Bone marrow (tissue), 2 donors: ENCODE measurements around the gene POC1A.

ENCODE experiments used
- DNase-seq, 2 donors: peaks; one replicate each; lab custom pipeline; 2025; lab: John Stamatoyannopoulos, UW

The POC1A gene

GRCh38 chr3:52063026-52063723, 91.0 kb downstream of the POC1A start:
- DNase-seq: no peak

DNA sequence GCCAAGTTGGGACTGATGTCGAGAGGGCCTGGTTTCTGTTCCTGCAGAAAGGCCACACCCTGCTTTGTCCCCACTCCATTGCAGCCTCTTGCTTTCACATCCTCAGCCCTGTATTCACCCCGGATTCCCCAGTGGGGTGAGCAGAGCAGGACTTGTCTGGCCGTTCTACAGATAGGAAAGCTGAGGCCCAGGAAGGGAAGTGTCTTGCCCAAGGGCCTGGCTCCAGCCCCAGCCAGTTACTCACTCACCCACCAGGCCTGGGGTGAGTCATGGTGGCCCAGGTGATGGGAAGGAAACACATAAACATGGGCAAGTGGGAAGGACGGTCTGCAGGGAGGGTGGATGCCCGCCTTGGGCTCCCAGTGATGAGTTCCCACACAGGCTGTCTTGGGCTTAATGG, 91.7 kb downstream of the POC1A start:
- peak in 1 of 2 donors; percentile 30 for DNase-seq

- no peak for DNase-seq
Measured at GRCh38 chr3:52061121-52061910, 92.9 kb downstream of the POC1A start.

DNA sequence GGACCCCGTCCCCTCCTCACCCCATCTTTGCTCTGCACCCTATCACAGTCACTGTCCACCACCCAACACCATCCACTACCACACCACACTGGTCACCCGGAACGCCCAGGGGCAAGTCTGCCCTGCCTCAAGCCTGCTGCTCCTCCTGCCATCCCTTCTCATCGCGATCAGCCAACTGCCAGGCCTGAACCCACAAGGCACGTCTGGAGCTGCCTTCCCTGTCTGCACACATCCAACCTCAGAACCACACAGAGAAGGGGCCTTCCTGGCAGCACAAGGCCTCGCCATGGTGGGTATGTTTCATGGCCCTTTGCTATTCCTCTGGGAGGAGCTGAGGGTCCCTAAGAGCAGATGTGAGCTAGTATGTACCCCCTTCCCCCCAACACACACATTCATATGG, 94.4 kb downstream of the POC1A start:
- no peak for DNase-seq

GRCh38 chr3:52057812-52058495, 96.3 kb downstream of the POC1A start:
- DNase-seq: no peak

- DNase-seq: peak; percentile 86 to 96
Measured at GRCh38 chr3:52056968-52057811, 97.0 kb downstream of the POC1A start.

GRCh38 chr3:52056521-52056967, 97.7 kb downstream of the POC1A start, which contains the start of gene DUSP7:
TSS of gene DUSP7 (minus strand) at chr3:52056571. CDS start at chr3:52056366, 205 bp downstream.
- peak in 1 of 2 donors; percentile 78 for DNase-seq

GRCh38 chr3:52055537-52056351, 98.5 kb downstream of the POC1A start:
- no peak for DNase-seq

- no peak for DNase-seq
Measured at GRCh38 chr3:52054661-52055511, 99.3 kb downstream of the POC1A start.

GRCh38 chr3:52053307-52054304, 100.6 kb downstream of the POC1A start:
- no peak for DNase-seq

DNA sequence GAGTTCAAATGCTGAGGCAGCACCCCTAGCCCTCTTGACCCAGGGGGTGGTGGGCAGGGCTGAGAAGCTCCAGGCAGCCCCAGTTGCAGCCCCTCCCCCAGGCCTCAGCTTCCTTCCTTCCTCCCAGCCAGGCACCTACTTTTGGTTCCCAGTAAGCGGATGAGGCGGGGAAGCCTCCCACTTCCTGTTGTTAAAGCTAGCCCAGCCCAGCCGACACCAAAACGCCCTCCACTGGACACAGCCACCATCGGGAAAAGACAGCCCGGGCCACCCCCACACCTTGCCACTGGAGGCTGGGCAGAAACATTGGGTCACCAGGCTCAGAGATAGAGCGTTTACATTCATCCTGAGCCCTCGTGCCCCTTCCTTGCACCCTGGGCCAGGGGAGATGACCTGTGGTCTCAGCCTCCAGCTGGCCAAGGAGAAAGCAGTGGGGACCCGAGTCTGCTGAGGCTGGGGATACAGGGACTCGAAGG, 101.4 kb downstream of the POC1A start:
- DNase-seq: peak; percentile 30 to 73

DNA sequence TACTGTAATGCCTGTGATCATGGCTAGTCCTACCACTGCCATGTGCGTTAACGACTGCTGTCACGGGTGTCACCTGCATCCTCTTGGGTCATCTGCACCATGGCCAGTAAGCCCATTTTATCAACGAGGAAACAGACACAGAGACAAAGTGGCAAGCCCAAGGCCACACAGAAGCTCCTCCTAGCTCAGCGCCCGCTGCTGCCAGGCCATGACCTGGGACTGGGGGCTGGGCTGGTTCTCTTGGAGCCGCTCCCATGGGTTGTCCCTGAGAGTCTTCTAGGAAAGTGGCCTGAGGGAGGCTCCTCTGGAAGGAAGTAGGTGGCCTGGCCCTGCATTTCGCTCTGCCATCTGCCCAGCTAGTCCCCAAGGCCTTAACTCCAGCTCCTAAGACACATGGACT, 102.8 kb downstream of the POC1A start:
- no peak for DNase-seq

GRCh38 chr3:52050571-52050970, 103.7 kb downstream of the POC1A start:
- no peak for DNase-seq

GRCh38 chr3:52049503-52049902, 104.7 kb downstream of the POC1A start:
- no peak for DNase-seq

DNA sequence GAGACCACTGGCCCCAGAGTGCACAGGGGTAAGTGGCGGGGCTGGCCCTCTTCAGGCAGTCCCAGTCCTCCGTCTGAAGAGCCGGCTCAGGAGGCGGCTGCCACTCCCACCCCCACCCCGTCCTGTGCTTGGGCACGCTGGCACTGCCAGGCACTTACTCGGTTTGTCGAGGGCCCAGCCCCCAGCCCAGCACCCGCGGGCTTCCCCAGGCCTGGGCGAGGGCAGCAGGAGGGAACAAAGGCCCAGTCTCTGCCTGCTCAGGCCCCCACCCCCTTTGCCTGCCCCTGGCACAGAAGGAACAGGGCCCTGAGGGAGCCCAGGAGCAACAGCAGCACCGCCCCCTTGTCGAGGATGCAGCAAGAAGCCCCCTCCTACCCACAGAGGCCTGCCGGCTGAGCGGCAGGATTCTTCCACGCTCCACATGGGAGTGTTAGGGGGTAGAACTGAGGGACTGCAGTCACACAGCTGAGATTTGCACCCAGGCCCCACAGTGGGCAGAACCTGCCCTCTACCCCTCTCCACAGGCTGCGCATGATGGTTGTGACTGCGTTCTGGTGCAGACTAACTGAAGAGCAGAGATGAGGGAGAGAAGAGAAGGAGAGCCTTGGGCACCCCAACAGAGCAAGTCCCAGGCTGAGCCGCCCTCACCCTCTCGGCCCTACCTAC, 106.8 kb downstream of the POC1A start:
- no peak for DNase-seq

- no peak for DNase-seq
Measured at GRCh38 chr3:52046902-52047239, 107.4 kb downstream of the POC1A start.

- DNase-seq: no peak
Measured at GRCh38 chr3:52046186-52046901, 107.9 kb downstream of the POC1A start.
